Measurements from ENCODE around the gene ACAP1.
"Not testable (repeated sequence)": the region's sequence is repeated elsewhere in the genome, so short reads cannot be mapped to it uniquely, and the experiment has no call there.

ACAP1 gene

DNA sequence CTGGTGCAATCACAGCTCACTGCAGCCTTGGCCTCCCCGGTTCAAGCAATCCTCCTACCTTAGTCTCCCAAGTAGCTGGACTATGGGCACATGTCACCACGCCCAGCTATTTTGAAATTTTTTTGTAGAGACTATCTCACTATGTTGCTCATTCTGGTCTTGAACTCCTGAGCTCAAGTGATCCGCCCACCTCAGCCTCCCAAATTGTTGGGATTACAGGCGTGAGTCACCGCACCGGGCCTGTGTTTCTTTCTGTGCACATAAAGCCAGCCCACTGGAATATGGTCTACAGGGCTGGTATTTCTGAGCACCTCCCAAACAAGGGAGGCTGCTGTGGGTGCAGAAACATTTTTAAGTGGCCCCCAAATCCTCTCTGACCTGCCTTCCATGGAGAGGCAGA lies 27.0 kb downstream of the ACAP1 start:
- H3K27me3 ChIP-seq (replicated peaks; ENCODE audit: control insufficient read depth, insufficient read depth, low read length): no peaks in the 10 kb centered on the region
- no peak for TF ChIP-seq CTCF (IDR thresholded peaks at IDR 0.05; ENCODE audit: insufficient read depth, low read length, poor library complexity, severe bottlenecking)
- H3K36me3 ChIP-seq (ENCODE audit: control insufficient read depth, insufficient read depth, low read length): no peaks in the 10 kb centered on the region
- no peak for DNase-seq (ENCODE audit: extremely low read depth, insufficient read length)
- no peak overlapping the region for H3K4me3 ChIP-seq (replicated peaks; ENCODE audit: low read depth, low read length)

DNA sequence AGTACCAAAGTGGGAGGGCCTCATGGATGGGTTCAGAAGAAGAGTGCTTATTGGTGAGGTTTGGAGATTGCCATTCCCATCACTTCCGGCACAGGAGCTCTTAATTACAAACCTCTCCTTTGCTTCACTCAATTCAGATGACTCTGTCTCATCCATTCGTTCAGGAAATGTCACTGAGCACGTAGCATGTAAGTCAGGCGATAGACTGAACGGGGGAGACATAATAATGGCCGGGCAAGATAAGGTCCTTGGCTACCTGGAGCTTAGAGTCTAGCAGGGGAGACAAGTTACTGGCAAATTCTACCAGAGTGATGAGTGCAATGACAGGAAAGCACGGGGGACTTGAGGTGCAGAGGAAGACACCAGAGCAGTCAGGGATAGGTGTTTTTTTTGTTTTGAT lies 29.6 kb downstream of the ACAP1 start:
- H3K36me3 ChIP-seq (ENCODE audit: control insufficient read depth, insufficient read depth, low read length); DNase-seq (ENCODE audit: extremely low read depth, insufficient read length); H3K27me3 ChIP-seq (replicated peaks; ENCODE audit: control insufficient read depth, insufficient read depth, low read length); H3K4me3 ChIP-seq (replicated peaks; ENCODE audit: low read depth, low read length): not testable (repeated sequence)

GRCh38 chr17:7367083-7367482 lies 30.8 kb downstream of the ACAP1 start:
- DNase-seq (ENCODE audit: extremely low read depth, insufficient read length): no peak
- no peak for TF ChIP-seq CTCF (IDR thresholded peaks at IDR 0.05; ENCODE audit: insufficient read depth, low read length, poor library complexity, severe bottlenecking)
- H3K36me3 ChIP-seq (ENCODE audit: control insufficient read depth, insufficient read depth, low read length): no peaks in the 10 kb centered on the region
- no peak overlapping the region for H3K4me3 ChIP-seq (replicated peaks; ENCODE audit: low read depth, low read length)
- H3K27me3 ChIP-seq (replicated peaks; ENCODE audit: control insufficient read depth, insufficient read depth, low read length): no peaks in the 10 kb centered on the region

- Histone ChIP-seq H3K27me3 (replicated peaks; ENCODE audit: control insufficient read depth, insufficient read depth, low read length) (no peaks in the 10 kb centered on the region), H3K4me3 (replicated peaks; ENCODE audit: low read depth, low read length) (no peak overlapping the region), H3K36me3 (ENCODE audit: control insufficient read depth, insufficient read depth, low read length) (no peaks in the 10 kb centered on the region)
- no peak for DNase-seq (ENCODE audit: extremely low read depth, insufficient read length)
- TF ChIP-seq CTCF (IDR thresholded peaks at IDR 0.05; ENCODE audit: insufficient read depth, low read length, poor library complexity, severe bottlenecking): no peak
These were observed 31.7 kb downstream of the ACAP1 start for GRCh38 chr17:7367918-7368598.

GRCh38 chr17:7368599-7368994 lies 32.3 kb downstream of the ACAP1 start:
- not testable (repeated sequence) for H3K4me3 ChIP-seq (replicated peaks; ENCODE audit: low read depth, low read length); DNase-seq (ENCODE audit: extremely low read depth, insufficient read length); H3K36me3 ChIP-seq (ENCODE audit: control insufficient read depth, insufficient read depth, low read length); H3K27me3 ChIP-seq (replicated peaks; ENCODE audit: control insufficient read depth, insufficient read depth, low read length)

DNA sequence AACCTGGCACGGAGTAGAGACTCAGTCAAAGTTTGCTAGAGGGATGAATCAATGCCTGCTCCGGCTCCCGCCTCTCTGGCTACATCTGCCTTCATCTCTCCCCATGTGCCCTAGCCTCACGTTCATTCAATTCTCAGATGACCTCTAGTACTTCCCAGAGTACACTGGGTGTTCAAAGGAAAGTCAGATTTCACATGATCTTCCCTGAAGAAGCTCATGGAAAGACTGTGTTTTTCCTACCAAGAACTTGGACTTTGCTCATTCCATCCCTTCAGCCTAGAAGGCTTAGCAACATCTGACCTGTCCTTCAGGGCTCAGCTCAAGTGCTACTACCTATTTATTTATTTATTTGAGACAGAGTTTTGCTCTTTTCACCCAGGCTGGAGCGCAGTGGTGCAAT lies 33.5 kb downstream of the ACAP1 start:
- no peak overlapping the region for H3K4me3 ChIP-seq (replicated peaks; ENCODE audit: low read depth, low read length)
- no peaks in the 10 kb centered on the region for H3K27me3 ChIP-seq (replicated peaks; ENCODE audit: control insufficient read depth, insufficient read depth, low read length)
- no peak for DNase-seq (ENCODE audit: extremely low read depth, insufficient read length)
- TF ChIP-seq CTCF (IDR thresholded peaks at IDR 0.05; ENCODE audit: insufficient read depth, low read length, poor library complexity, severe bottlenecking): no peak
- no peaks in the 10 kb centered on the region for H3K36me3 ChIP-seq (ENCODE audit: control insufficient read depth, insufficient read depth, low read length)

DNA sequence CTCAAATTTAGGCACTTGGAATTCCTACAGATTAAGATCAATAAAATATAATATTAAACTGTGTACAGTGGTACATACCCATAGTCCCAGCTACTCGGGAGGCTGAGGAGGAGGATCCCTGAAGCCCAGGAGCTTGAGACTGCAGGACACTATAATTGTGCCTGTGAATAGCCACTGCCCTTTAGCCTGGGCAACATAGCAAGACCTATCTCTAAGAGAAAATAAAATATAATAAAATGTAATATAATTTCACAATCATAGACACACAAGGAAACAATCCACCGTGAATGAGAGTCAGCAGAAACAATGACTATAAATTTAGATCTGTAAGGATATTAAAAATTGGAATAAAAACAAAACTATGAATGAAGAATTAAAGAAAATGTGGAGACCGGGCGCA lies 34.5 kb downstream of the ACAP1 start:
- H3K36me3 ChIP-seq (ENCODE audit: control insufficient read depth, insufficient read depth, low read length): no peaks in the 10 kb centered on the region
- no peaks in the 10 kb centered on the region for H3K27me3 ChIP-seq (replicated peaks; ENCODE audit: control insufficient read depth, insufficient read depth, low read length)
- DNase-seq (ENCODE audit: extremely low read depth, insufficient read length): no peak
- no peak for TF ChIP-seq CTCF (IDR thresholded peaks at IDR 0.05; ENCODE audit: insufficient read depth, low read length, poor library complexity, severe bottlenecking)
- no peak overlapping the region for H3K4me3 ChIP-seq (replicated peaks; ENCODE audit: low read depth, low read length)

Data from GM06990 (cell line).